ENCODE results near the gene FAM24A.

DNA sequence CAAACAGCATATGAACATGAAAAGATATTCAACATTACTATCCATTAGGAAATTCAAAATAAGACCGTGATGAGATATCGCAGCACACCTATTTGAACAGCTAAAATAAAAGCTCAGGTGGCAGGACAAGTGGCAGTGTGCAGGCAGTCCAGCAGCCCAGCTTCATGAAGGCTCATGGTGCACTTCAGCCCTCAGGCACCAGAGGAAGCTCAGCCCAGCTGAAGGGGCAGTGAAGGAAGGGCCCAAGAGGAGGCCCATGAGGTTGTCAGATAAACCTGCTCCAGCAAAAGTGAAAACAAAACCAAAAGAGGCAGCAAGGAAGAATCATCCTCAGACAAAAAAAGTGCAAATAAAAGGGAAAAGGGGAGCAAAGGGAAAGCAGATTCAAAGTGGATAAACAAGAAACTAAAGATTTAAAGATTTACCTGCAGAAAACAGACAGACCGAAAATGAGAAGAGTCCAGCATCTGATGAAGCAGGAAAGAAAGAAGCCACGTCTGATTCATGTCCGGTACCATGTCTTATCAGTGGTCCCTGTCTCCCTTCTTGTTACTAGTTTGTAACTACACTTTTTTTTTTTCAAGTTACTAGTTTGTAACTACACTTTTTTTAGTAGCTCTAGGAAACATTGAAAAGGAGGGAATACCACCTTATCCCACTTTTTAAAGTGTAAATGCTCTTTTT is 16.0 kb upstream of the FAM24A start:
- TF ChIP-seq, protein P1, sequence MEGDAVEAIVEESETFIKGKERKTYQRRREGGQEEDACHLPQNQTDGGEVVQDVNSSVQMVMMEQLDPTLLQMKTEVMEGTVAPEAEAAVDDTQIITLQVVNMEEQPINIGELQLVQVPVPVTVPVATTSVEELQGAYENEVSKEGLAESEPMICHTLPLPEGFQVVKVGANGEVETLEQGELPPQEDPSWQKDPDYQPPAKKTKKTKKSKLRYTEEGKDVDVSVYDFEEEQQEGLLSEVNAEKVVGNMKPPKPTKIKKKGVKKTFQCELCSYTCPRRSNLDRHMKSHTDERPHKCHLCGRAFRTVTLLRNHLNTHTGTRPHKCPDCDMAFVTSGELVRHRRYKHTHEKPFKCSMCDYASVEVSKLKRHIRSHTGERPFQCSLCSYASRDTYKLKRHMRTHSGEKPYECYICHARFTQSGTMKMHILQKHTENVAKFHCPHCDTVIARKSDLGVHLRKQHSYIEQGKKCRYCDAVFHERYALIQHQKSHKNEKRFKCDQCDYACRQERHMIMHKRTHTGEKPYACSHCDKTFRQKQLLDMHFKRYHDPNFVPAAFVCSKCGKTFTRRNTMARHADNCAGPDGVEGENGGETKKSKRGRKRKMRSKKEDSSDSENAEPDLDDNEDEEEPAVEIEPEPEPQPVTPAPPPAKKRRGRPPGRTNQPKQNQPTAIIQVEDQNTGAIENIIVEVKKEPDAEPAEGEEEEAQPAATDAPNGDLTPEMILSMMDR (IDR thresholded peaks at IDR 0.05) = no peak
- TF ChIP-seq FOSB (CRISPR knock-in tag; IDR thresholded peaks at IDR 0.05) (no peak), HDAC2 (IDR thresholded peaks at IDR 0.05) (no peak)
- TF ChIP-seq, protein P2, sequence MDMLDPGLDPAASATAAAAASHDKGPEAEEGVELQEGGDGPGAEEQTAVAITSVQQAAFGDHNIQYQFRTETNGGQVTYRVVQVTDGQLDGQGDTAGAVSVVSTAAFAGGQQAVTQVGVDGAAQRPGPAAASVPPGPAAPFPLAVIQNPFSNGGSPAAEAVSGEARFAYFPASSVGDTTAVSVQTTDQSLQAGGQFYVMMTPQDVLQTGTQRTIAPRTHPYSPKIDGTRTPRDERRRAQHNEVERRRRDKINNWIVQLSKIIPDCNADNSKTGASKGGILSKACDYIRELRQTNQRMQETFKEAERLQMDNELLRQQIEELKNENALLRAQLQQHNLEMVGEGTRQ (IDR thresholded peaks at IDR 0.05) = no peak

Measured in A549 (cell line).